Endothelial cell of umbilical vein (primary cell): Measurements from ENCODE around the gene SAYSD1. TPM values are rescaled to one million over a fixed set of nuclear protein-coding genes. Genes with fewer than 3 reads are reported as not detected.

Experiments
- BruUV-seq: library from RNA; stranded (reverse); fragments of 400-500 nt; replicated peaks from 2 replicates; lab custom pipeline; 2021; lab: Mats Ljungman, UMichigan
- CTCF ChIA-PET: fragments of 300-600, 350-600 bp; sonication (Branson Sonifier 250); formaldehyde crosslinking; loops from one replicate; lab custom pipeline; 2021; ENCODE audit warnings: antibody characterized with exemption, inconsistent platforms; lab: Charles Lee
- POLR2A ChIA-PET: fragments of 300-600, 350-600 bp; sonication (Branson Sonifier 250); formaldehyde crosslinking; loops from one replicate; lab custom pipeline; 2021; ENCODE audit warnings: antibody characterized with exemption, inconsistent platforms; lab: Charles Lee
- DNase-seq: peaks from one replicate; pipeline ENCODE4 v3.0.0-alpha.2; 2011; ENCODE audit warnings: low read depth, low spot score
- FAIRE-seq: peaks from 2 replicates; lab custom pipeline; 2011; peaks lifted over from hg19 to GRCh38; lab: Jason Lieb, UNC
- H2AFZ ChIP-seq: 2 replicates; pipeline ENCODE4 v1.6.0; 2012; ENCODE audit warnings: low read depth, low read length, control low read depth, inconsistent platforms
- H3K27ac ChIP-seq: 2 replicates; pipeline ENCODE4 v1.5.1; 2011; ENCODE audit warnings: low read depth, mild to moderate bottlenecking, control low read depth, low read length, moderate library complexity; ENCODE audit not compliant: insufficient read depth
- H3K27me3 ChIP-seq, 2 experiments: 2 replicates each; pipeline versions ENCODE4 v1.6.0 to v1.6.1; 2011; ENCODE audit warnings: low read length in 2 of 2, mixed read lengths in 1 of 2; ENCODE audit not compliant: control insufficient read depth in 2 of 2, insufficient read depth in 2 of 2
- H3K36me3 ChIP-seq, 2 experiments: 2 replicates in 1 of 2; 3 replicates in 1 of 2; pipeline ENCODE4 v1.5.1; 2011; ENCODE audit warnings: low read length in 2 of 2, mild to moderate bottlenecking in 1 of 2, moderate library complexity in 1 of 2; ENCODE audit not compliant: control insufficient read depth in 2 of 2, insufficient read depth in 2 of 2; ENCODE audit errors: extremely low read depth in 1 of 2
- H3K4me1 ChIP-seq: 3 replicates; pipeline ENCODE4 v1.5.1; 2011; ENCODE audit warnings: mild to moderate bottlenecking, low read length; ENCODE audit not compliant: control insufficient read depth, insufficient read depth; ENCODE audit errors: extremely low read depth
- H3K4me2 ChIP-seq: 2 replicates; pipeline ENCODE4 v1.6.1; 2011; ENCODE audit warnings: low read length, control low read depth, mixed read lengths; ENCODE audit not compliant: insufficient read depth
- H3K4me3 ChIP-seq, 3 experiments: fragments of 200-600 bp in 1 of 3; sonication (generic), shearing (Covaris generic) in 1 of 3; replicated peaks in 1 of 3; 2 replicates each; pipeline ENCODE4 v1.5.1; 2011 to 2016; ENCODE audit warnings: control low read depth in 3 of 3, low read length in 3 of 3, mild to moderate bottlenecking in 2 of 3, inconsistent platforms in 1 of 3, low read depth in 1 of 3, moderate library complexity in 1 of 3; ENCODE audit not compliant: insufficient read depth in 1 of 3
- H3K79me2 ChIP-seq: 2 replicates; pipeline ENCODE4 v1.6.0; 2012; ENCODE audit warnings: low read length, inconsistent platforms; ENCODE audit not compliant: control insufficient read depth, insufficient read depth
- H3K9ac ChIP-seq: replicated peaks from 2 replicates; pipeline ENCODE3; 2011; ENCODE audit warnings: low read length, control low read depth; ENCODE audit not compliant: insufficient read depth; ENCODE audit errors: extremely low read depth
- H3K9me1 ChIP-seq: replicated peaks from 3 replicates; pipeline ENCODE4 v1.6.0; 2011; ENCODE audit warnings: mild to moderate bottlenecking, low read length; ENCODE audit not compliant: control insufficient read depth, insufficient read depth; ENCODE audit errors: extremely low read depth
- H3K9me3 ChIP-seq: replicated peaks from 2 replicates; pipeline ENCODE4 v1.5.1; 2012; ENCODE audit warnings: low read length, inconsistent platforms; ENCODE audit not compliant: control insufficient read depth, insufficient read depth
- H4K20me1 ChIP-seq: replicated peaks from 2 replicates; pipeline ENCODE3; 2011; ENCODE audit warnings: mild to moderate bottlenecking, low read length; ENCODE audit not compliant: control insufficient read depth, insufficient read depth; ENCODE audit errors: extremely low read depth
- EZH2 ChIP-seq: IDR thresholded peaks from 2 replicates; pipeline ENCODE4 v1.6.1; 2012; ENCODE audit warnings: borderline replicate concordance, low read depth, mild to moderate bottlenecking, moderate library complexity, low read length, inconsistent platforms; ENCODE audit not compliant: severe bottlenecking
- FOS ChIP-seq: IDR thresholded peaks from 2 replicates; pipeline ENCODE4 v1.6.1; 2011; ENCODE audit warnings: mild to moderate bottlenecking, low read length, moderate library complexity, borderline replicate concordance; ENCODE audit not compliant: insufficient read depth
- GATA2 ChIP-seq: IDR thresholded peaks from 2 replicates; pipeline ENCODE4 v1.7.0; 2011; ENCODE audit warnings: low read depth, mild to moderate bottlenecking, moderate library complexity, mixed read lengths, low read length; ENCODE audit not compliant: insufficient read length, insufficient read depth
- JUN ChIP-seq: IDR thresholded peaks from 2 replicates; pipeline ENCODE4 v1.6.1; 2011; ENCODE audit warnings: borderline replicate concordance, low read depth; ENCODE audit not compliant: insufficient read length, insufficient read depth
- MAX ChIP-seq: IDR thresholded peaks from 2 replicates; pipeline ENCODE4 v1.6.1; 2011; ENCODE audit not compliant: insufficient read depth, insufficient read length
- MYC ChIP-seq: IDR thresholded peaks from one replicate; pipeline ENCODE4 v1.6.1; 2011; ENCODE audit warnings: mild to moderate bottlenecking, low read depth, low read length
- POLR2A ChIP-seq: IDR thresholded peaks from 2 replicates; pipeline ENCODE4 v1.6.1; 2012; ENCODE audit warnings: low read depth, mild to moderate bottlenecking, control low read depth, low read length
- POLR2AphosphoS5 ChIP-seq: IDR thresholded peaks from 2 replicates; pipeline ENCODE4 v1.6.1; 2012; ENCODE audit warnings: low read depth, mild to moderate bottlenecking, control low read depth, low read length, moderate library complexity; ENCODE audit not compliant: insufficient read depth
- dilution Hi-C: fragments of 300-500 bp; cut with MboI; formaldehyde crosslinking; loops from one replicate; pipeline ENCODE4 v1.15.0; 2019; ENCODE audit warnings: low sequenced_read_pairs; ENCODE audit not compliant: extremely low pct_ligation_motif_present
- intact Hi-C: fragments of 100-400 bp; cut with micrococcal nuclease; formaldehyde crosslinking; loops from one replicate; pipeline ENCODE4 v1.10.0; 2022
- polyA plus RNA-seq, 4 experiments: library from polyadenylated mRNA; depleted of rRNA in 3 of 4; stranded (reverse) in 3 of 4; unstranded in 1 of 4; fragments of >200 nt; gene quantifications; 2 replicates each; pipeline versions ENCODE4 v1.2.1 to v1.2.3, GENCODE V29; 2011 to 2012; ENCODE audit warnings: missing spikeins in 1 of 4
- total RNA-seq: library from RNA; stranded (reverse); gene quantifications from 2 replicates; pipeline ENCODE4 v1.2.3, GENCODE V29; 2021
- TF ChIP-seq, protein P1 (sequence below), 2 donors: IDR thresholded peaks; 1 replicate in 1 of 2; 2 replicates in 1 of 2; pipeline ENCODE4 v1.5.1; 2011; ENCODE audit warnings: low read length in 2 of 2, mild to moderate bottlenecking in 2 of 2, moderate library complexity in 2 of 2, control low read depth in 1 of 2, inconsistent platforms in 1 of 2, low read depth in 1 of 2; ENCODE audit not compliant: insufficient read depth in 1 of 2; ENCODE audit errors: extremely low read depth in 1 of 2

The SAYSD1 gene
- total and polyA plus RNA-seq, 2 donors (not counting 3 experiments of a cell fraction or from before 2014, with no cell fraction given) = 9.0 to 9.7 TPM

DNA sequence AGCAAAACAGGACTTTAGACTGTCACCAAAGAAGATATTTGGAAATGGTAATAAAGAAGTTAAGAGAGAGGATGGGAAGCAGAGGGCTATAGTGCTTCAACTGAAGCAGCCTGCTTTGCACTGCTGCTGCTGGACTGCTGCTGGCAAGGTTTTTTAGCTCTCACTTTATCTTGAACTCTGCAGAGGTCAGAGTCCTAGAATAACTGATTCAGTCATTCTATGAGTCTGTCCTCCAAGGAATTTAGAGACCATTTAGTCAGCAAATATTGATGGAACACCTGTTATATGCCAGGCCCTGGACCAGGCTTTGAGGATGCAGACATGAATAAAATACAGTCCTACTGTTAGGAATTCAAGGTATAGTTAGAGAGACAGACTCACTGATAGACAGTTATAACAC is 9.1 kb upstream of the SAYSD1 start:
- no peak overlapping the region for H3K4me2 ChIP-seq
- no peak for FAIRE-seq
- no peaks in the 10 kb centered on the region for H3K79me2 ChIP-seq
- no peak overlapping the region for H3K4me3 ChIP-seq
- H3K9me1 ChIP-seq = no peaks in the 10 kb centered on the region
- no peak for DNase-seq
- no peak for TF ChIP-seq JUN
- no peak for TF ChIP-seq MYC
- TF ChIP-seq GATA2 = no peak
- TF ChIP-seq POLR2AphosphoS5 = no peak
- TF ChIP-seq MAX = no peak
- TF ChIP-seq FOS = no peak
- TF ChIP-seq POLR2A = no peak
- no peak for TF ChIP-seq EZH2
- TF ChIP-seq, protein P1, sequence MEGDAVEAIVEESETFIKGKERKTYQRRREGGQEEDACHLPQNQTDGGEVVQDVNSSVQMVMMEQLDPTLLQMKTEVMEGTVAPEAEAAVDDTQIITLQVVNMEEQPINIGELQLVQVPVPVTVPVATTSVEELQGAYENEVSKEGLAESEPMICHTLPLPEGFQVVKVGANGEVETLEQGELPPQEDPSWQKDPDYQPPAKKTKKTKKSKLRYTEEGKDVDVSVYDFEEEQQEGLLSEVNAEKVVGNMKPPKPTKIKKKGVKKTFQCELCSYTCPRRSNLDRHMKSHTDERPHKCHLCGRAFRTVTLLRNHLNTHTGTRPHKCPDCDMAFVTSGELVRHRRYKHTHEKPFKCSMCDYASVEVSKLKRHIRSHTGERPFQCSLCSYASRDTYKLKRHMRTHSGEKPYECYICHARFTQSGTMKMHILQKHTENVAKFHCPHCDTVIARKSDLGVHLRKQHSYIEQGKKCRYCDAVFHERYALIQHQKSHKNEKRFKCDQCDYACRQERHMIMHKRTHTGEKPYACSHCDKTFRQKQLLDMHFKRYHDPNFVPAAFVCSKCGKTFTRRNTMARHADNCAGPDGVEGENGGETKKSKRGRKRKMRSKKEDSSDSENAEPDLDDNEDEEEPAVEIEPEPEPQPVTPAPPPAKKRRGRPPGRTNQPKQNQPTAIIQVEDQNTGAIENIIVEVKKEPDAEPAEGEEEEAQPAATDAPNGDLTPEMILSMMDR (IDR thresholded peaks at IDR 0.05; ENCODE audit: extremely low read depth in 1 of 2, insufficient read depth in 1 of 2, low read depth in 1 of 2, low read length in 2 of 2) = no peak
- dilution Hi-C loops (no loop called here), intact Hi-C loops (no loop called here)
- H3K9me3 ChIP-seq = no peaks in the 10 kb centered on the region
- no TSS peak for BruUV-seq
- no peak overlapping the region for H3K27ac ChIP-seq
- CTCF ChIA-PET = interaction anchor here (1.3 kb wide), 1 partner anchor 10 kb away, joined by 4 read pairs; the partner anchor contains the start of gene SAYSD1
- H3K4me1 ChIP-seq = no peaks in the 10 kb centered on the region
- peaks cover 0 to 4% of the 10 kb centered on the region in 2 experiments for H3K27me3 ChIP-seq
- H2AFZ ChIP-seq = no peak overlapping the region
- H4K20me1 ChIP-seq = no peaks in the 10 kb centered on the region
- no peaks in the 10 kb centered on the region for H3K36me3 ChIP-seq
- POLR2A ChIA-PET = no interaction called here
- H3K9ac ChIP-seq = no peak overlapping the region
